ENCODE data around the gene SLC6A20.

DNA sequence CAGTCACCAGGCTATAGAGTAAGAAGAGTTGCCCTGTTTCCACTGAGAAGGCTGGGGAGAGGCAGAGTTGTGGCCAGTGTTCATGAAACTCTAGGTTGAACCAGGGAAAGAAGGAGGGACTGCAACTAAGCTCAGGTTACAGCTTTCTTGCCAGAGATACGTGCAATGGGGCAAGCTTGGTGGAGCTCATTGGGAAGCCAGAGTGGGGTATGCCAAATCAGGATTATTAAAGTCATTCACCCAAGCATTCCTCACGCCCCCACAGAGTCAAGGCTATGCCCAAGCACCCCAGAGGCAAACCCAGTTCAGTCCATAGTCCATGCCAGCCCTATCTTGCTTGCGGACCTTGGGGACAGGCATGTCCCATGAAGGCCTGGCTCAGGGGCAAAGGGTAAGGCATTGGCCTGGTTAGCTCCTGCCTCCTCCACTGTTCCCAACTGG is 17.6 kb downstream of the SLC6A20 start:
- TF ChIP-seq, protein P1, sequence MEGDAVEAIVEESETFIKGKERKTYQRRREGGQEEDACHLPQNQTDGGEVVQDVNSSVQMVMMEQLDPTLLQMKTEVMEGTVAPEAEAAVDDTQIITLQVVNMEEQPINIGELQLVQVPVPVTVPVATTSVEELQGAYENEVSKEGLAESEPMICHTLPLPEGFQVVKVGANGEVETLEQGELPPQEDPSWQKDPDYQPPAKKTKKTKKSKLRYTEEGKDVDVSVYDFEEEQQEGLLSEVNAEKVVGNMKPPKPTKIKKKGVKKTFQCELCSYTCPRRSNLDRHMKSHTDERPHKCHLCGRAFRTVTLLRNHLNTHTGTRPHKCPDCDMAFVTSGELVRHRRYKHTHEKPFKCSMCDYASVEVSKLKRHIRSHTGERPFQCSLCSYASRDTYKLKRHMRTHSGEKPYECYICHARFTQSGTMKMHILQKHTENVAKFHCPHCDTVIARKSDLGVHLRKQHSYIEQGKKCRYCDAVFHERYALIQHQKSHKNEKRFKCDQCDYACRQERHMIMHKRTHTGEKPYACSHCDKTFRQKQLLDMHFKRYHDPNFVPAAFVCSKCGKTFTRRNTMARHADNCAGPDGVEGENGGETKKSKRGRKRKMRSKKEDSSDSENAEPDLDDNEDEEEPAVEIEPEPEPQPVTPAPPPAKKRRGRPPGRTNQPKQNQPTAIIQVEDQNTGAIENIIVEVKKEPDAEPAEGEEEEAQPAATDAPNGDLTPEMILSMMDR (IDR thresholded peaks at IDR 0.05; ENCODE audit: borderline replicate concordance, extremely low read depth, low read length, poor library complexity, severe bottlenecking) = no peak
- no peak for TF ChIP-seq EZH2 (IDR thresholded peaks at IDR 0.05; ENCODE audit: borderline replicate concordance, low read depth, low read length, severe bottlenecking)
